Glomerular visceral epithelial cell (primary cell): ENCODE results near the gene FOXC1.

Experiments used
- DNase-seq: peaks from one replicate; pipeline ENCODE4 v3.0.0-alpha.2; 2016; ENCODE audit errors: extremely low spot score

Gene FOXC1

GRCh38 chr6:1600063-1600763 is 9.5 kb upstream of the FOXC1 start:
- no peak for DNase-seq

DNA sequence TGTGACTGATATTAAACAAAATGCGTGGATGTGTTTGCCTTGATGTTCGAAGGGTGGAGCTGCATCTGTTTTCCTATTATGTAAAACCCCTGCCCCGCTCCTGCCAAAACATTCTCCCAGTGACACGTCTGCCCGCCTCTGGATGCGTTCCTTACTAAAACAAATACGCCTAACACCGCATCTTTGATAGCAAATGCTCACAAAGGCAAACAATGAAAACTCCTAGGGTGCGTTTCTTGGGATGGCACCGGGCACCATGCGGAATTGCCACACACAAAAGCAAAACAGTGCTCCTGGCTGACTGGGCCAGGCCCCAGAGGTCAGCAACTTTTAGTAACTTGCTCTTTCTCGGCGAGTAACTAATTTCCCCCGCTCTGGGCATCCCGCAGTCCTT is 9.0 kb upstream of the FOXC1 start:
- no peak for DNase-seq

- DNase-seq = no peak
These were observed 8.3 kb upstream of the FOXC1 start for GRCh38 chr6:1601158-1602048.

DNA sequence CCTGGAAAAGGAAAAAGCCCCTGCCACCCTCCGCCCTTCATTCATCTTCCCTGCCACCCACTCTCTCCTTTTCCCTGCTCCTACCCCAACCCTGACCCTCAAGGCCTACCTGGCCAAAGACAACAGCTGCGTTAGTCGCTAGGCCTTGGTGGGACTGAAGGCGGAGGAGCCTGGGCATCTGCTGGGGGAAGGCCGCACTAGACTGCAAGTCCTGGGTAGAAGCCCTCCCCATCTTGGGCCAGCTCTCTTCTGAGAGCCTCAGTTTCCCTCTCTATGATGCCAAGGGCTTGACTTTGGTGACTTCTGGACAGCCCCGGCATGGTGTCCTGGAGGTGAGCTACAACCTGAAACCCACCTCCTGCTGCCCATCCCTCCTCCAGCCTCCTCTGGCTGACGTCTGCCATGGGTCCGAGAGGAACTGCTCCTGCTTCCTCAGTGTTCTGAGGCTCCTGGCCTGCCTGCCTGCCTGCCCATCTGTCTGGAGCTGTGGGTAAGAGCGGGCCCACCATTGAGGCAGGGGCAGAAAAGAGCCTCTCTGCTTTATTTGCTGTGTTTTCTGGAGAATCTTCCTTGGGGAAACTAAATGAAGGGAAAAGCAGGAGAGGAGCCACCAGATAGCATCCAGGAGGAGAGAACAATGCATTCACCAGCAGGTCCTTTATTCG is 7.5 kb upstream of the FOXC1 start:
- DNase-seq = no peak

GRCh38 chr6:1603708-1604107 is 6.0 kb upstream of the FOXC1 start:
- no peak for DNase-seq

- DNase-seq = peak; percentile 71
These were observed 5.3 kb upstream of the FOXC1 start for GRCh38 chr6:1604158-1605003.

- no peak for DNase-seq
These were observed 4.5 kb upstream of the FOXC1 start for GRCh38 chr6:1605004-1605892.

DNA sequence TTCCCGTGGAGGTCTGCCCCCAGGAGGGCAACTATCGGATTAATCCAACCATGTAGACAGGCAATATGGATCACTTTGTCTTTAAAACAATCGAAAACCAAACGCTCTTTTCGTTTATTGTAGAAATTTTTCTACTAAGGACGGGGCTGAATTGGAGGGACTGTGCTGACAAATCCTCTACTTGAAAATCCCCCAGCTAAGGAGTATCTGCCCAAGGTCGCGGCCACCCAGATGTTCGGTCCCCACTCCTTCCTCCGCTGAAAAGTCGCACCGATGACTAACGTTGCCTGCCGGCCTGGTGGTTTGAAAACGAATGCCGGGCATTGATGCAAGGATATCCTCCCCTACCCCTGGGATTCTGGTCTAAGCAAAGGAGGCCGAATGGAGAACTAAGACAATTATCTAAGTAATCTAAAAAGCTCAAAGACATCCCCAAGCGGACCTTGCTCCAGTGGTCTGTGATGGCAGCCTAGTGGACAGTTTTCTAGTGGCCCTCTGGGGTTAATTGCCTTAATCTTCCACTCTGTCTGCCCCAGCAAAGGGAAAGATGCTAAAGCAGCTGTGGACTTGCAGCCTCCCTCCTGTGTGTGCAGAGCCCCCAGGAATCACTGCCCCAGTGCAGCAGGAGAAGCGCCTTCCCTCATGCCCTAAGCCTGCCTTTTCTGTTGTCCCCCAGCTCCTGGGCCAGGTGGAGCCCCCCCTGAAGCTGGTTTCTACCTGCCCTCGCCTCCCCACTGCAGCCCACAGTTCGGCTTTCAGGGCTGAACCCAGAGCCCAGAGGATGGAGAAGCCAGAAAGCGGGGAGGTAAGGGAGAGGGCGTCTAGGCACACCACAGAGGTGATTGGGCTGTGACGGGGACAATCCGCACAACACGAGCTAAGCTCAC is 3.6 kb upstream of the FOXC1 start:
- DNase-seq = no peak

DNA sequence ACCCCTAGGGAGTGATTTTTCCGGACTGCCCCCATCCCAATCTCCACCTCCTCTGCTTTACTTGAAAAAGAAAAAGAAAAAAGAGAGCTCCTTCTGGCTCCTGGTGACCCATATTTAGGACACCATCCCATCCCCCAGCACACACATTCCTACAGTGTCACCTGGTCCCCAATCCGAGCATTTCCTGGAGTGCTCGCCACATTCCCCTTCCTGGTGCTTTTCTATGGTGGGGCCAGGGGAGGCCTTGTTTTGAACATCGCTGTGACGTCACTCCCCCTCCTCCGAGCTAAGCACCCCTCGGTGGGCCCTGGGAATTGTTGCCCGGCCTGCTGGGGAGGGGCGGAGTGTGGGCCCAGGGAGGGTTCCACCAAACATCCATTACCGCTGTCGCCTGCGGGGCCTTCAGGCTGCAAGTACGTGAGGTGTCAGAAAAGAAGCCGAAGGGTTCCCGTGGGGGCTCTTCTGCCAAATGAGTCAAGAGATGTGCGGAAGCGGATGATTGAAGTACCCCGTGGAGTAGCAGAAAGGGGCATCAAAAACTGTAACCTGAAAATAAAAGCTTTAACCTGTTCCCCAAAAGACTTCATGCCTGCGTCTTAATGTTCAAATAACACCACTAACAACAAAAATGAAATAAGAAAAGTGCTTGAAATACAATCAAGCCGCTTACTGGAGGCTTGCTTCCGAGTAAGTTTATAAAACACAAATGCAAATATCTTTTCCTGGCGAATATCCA is 2.8 kb upstream of the FOXC1 start:
- DNase-seq = no peak

DNA sequence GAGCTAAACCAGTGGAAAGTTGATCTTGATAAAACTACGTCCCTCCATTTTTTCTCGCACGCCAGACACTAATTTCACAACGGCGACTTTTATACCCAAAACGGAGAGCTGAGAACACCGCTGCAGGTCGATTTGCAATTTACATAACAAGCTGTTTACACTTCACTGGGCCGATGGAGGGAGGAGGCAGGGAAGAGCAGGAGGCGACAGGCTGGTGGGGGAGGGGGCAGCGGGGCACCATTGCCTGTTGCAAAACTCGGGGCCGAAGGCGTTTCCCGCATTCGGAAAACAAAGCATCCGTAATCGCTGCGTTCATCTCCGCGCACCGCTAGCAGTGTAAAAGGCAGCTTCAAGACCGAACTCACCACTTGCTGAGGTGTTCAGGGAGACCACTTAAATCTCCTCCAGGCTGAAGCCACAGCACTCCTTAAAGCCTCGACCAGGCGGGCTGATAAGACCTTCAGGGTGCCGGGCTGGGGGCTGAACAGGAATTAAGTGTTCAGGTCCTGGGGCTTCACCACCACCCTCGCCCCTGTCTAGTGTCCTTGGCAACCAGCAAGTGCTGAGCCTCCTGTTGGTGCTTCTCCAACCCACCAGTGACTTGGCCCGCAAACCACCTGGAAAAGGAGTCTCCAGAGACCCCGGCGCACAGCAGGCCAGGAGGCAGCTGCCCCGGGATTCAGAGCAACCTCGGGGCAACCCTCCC is 2.0 kb upstream of the FOXC1 start:
- no peak for DNase-seq

DNA sequence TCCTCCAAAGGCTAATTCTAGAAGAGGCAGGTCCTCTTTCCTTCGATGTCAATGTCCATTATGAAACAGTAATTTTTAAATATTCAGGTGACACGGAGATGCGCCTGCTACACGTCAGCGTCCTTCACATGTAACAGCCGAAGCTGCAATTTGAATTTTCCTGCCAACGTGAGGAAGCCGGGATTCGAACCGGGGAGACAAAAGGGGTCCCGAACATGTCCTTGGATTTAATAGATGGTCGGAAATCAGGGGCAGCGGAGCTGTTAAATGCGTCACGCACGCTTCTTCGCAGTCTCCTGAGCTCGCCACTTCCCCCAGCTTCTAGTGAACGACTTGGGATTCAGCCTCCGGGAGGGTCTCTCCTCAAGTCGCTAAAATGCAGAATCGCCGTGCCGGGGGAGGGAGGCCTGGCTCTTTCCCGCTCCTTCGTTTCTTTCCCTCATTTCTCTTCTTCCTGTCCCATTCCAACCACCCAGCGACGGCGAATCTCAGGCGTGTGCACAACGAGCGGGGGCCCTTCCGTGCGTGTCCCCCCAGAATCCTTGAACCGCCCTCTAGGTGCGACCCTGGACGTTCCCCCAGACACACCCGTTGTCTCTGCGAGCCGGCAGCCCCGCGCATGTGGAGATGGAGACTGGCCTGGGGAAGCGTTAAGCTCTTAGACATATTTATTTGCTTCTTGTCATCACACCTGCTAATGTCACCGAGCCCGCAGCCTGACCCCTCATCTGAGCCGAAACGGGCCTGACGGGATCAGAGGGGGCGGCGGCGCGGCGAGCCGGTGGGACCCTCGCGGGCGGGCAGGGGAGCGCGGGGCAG is 1.3 kb upstream of the FOXC1 start:
- DNase-seq = no peak

DNA sequence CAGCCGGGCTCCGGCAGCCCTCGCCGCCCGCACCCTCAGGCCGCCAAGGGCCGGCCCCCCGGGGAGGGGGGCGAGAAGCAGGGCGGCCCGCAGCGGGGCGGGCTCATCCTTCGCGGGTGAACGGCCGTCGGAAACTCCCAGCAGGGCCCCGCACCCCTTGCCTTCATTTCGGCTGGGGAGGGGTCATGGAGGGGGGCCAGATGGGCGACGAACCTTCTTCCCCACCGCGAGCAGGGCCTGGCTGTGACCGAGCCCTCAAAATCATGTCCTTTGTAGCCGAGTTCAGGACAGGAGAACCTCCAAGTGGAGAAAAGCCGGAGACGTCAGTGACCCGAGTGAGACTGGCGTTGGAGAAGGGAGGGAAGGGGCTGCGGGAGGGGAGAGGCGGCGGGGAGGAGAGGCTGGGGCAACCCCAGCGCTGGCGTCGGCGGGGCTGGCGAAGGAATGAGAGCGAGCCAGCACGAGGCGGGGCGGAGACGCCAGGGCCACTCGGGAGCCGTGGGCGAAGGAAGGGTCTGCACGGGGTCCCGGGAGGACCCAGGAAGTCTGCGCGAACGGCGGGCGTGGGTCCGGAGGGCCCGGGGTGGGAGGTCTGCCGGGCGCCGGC is 571 bp upstream of the FOXC1 start:
- peak; percentile 47 for DNase-seq

GRCh38 chr6:1610497-1611321 is 994 bp downstream of the FOXC1 start:
- peak; percentile 51 for DNase-seq

DNA sequence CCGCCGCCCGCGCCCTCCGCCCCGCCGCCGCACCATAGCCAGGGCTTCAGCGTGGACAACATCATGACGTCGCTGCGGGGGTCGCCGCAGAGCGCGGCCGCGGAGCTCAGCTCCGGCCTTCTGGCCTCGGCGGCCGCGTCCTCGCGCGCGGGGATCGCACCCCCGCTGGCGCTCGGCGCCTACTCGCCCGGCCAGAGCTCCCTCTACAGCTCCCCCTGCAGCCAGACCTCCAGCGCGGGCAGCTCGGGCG is 1.5 kb downstream of the FOXC1 start:
- peak; percentile 62 for DNase-seq

DNA sequence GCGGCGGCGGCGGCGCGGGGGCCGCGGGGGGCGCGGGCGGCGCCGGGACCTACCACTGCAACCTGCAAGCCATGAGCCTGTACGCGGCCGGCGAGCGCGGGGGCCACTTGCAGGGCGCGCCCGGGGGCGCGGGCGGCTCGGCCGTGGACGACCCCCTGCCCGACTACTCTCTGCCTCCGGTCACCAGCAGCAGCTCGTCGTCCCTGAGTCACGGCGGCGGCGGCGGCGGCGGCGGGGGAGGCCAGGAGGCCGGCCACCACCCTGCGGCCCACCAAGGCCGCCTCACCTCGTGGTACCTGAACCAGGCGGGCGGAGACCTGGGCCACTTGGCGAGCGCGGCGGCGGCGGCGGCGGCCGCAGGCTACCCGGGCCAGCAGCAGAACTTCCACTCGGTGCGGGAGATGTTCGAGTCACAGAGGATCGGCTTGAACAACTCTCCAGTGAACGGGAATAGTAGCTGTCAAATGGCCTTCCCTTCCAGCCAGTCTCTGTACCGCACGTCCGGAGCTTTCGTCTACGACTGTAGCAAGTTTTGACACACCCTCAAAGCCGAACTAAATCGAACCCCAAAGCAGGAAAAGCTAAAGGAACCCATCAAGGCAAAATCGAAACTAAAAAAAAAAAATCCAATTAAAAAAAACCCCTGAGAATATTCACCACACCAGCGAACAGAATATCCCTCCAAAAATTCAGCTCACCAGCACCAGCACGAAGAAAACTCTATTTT is 2.0 kb downstream of the FOXC1 start:
- peak; percentile 45 for DNase-seq
